ENCODE results near the gene RNF217. TPM values are rescaled to one million over a fixed set of nuclear protein-coding genes. Genes with fewer than 3 reads are reported as not detected.
"Not testable (repeated sequence)": the region's sequence is repeated elsewhere in the genome, so short reads cannot be mapped to it uniquely, and the experiment has no call there.

Gene RNF217
- total RNA-seq, 1 donor from 2014 or later: not detected

GRCh38 chr6:124962639-124963415 lies 590 bp downstream of the RNF217 start:
- Mint-ChIP-seq H3K9me3 (no peaks in the 10 kb centered on the region), H3K4me1 (peaks cover 13% of the 10 kb centered on the region), H3K27me3 (peaks cover 28% of the 10 kb centered on the region), H3K4me3 (no peak overlapping the region), H3K36me3 (ENCODE audit: low read depth) (no peaks in the 10 kb centered on the region), H3K27ac (no peak overlapping the region)
- ChIA-PET CTCF (no interaction called here), POLR2A (no interaction called here)
- intact Hi-C loops (cut with micrococcal nuclease): no loop called here
- no peak for TF ChIP-seq CTCF (IDR thresholded peaks at IDR 0.05)
- ATAC-seq (ENCODE audit: low read depth): no peak
- DNase-seq: no peak

- no peak overlapping the region for H3K4me3 Mint-ChIP-seq
- ChIA-PET POLR2A (no interaction called here), CTCF (no interaction called here)
- ATAC-seq (ENCODE audit: low read depth) (no peak), DNase-seq (no peak)
- H3K27me3 Mint-ChIP-seq: peaks cover 28% of the 10 kb centered on the region
- H3K36me3 Mint-ChIP-seq (ENCODE audit: low read depth): no peaks in the 10 kb centered on the region
- H3K9me3 Mint-ChIP-seq: no peaks in the 10 kb centered on the region
- H3K27ac Mint-ChIP-seq: no peak overlapping the region
- peaks cover 13% of the 10 kb centered on the region for H3K4me1 Mint-ChIP-seq
- intact Hi-C loops (cut with micrococcal nuclease): no loop called here
- TF ChIP-seq CTCF (IDR thresholded peaks at IDR 0.05): no peak
These were observed 1.2 kb downstream of the RNF217 start for GRCh38 chr6:124963416-124963785.

GRCh38 chr6:124963831-124964763 lies 1.9 kb downstream of the RNF217 start:
- no peaks in the 10 kb centered on the region for H3K9me3 Mint-ChIP-seq
- H3K36me3 Mint-ChIP-seq (ENCODE audit: low read depth): no peaks in the 10 kb centered on the region
- peaks cover 13% of the 10 kb centered on the region for H3K4me1 Mint-ChIP-seq
- no peak overlapping the region for H3K4me3 Mint-ChIP-seq
- intact Hi-C loops (cut with micrococcal nuclease): no loop called here
- CTCF ChIA-PET: no interaction called here
- H3K27ac Mint-ChIP-seq: no peak overlapping the region
- TF ChIP-seq CTCF (IDR thresholded peaks at IDR 0.05): no peak
- DNase-seq (no peak), ATAC-seq (ENCODE audit: low read depth) (no peak)
- H3K27me3 Mint-ChIP-seq: peaks cover 28% of the 10 kb centered on the region
- POLR2A ChIA-PET: no interaction called here

- DNase-seq: no peak
- no peak for ATAC-seq (ENCODE audit: low read depth)
- TF ChIP-seq CTCF (IDR thresholded peaks at IDR 0.05): no peak
- no peaks in the 10 kb centered on the region for H3K9me3 Mint-ChIP-seq
- ChIA-PET CTCF (no interaction called here), POLR2A (no interaction called here)
- H3K36me3 Mint-ChIP-seq (ENCODE audit: low read depth): no peaks in the 10 kb centered on the region
- H3K4me1 Mint-ChIP-seq: peaks cover 13% of the 10 kb centered on the region
- H3K27ac Mint-ChIP-seq: no peak overlapping the region
- intact Hi-C loops (cut with micrococcal nuclease): no loop called here
- peaks cover 28% of the 10 kb centered on the region for H3K27me3 Mint-ChIP-seq
- H3K4me3 Mint-ChIP-seq: no peak overlapping the region
These were observed 2.5 kb downstream of the RNF217 start for GRCh38 chr6:124964764-124965105.

GRCh38 chr6:124965424-124965850 lies 3.2 kb downstream of the RNF217 start:
- H3K27ac Mint-ChIP-seq; DNase-seq; intact Hi-C loops (cut with micrococcal nuclease); H3K36me3 Mint-ChIP-seq (ENCODE audit: low read depth); CTCF ChIA-PET; H3K9me3 Mint-ChIP-seq; H3K4me3 Mint-ChIP-seq; POLR2A ChIA-PET; ATAC-seq (ENCODE audit: low read depth): not testable (repeated sequence)
- Mint-ChIP-seq H3K27me3 (peaks cover 24% of the 10 kb centered on the region), H3K4me1 (peaks cover 13% of the 10 kb centered on the region)

All from activated B cell treated with CpG ODN at 0.5 μM for 24 hours (primary cell).